C4-2B (cell line): ENCODE data around the gene TRHDE.

Experiments used
- H3K27ac ChIP-seq: fragments of 450-650 bp; 2 replicates; pipeline ENCODE4 v1.5.1; 2017
- CTCF ChIP-seq: fragments of 450-650 bp; conservative IDR thresholded peaks from 2 replicates; pipeline ENCODE4 v1.5.1; 2017; ENCODE audit warnings: mild to moderate bottlenecking
- ZFX ChIP-seq: fragments of 450-650 bp; IDR thresholded peaks from 2 replicates; pipeline ENCODE4 v1.6.1; 2017

Gene TRHDE

GRCh38 chr12:72543777-72544467 is 271.8 kb downstream of the TRHDE start:
- no peak overlapping the region for H3K27ac ChIP-seq
- TF ChIP-seq CTCF: no peak

GRCh38 chr12:72546106-72546505 is 273.9 kb downstream of the TRHDE start:
- no peak for TF ChIP-seq CTCF
- no peak for TF ChIP-seq ZFX

GRCh38 chr12:72547573-72547972 is 275.4 kb downstream of the TRHDE start:
- no peak overlapping the region for H3K27ac ChIP-seq
- TF ChIP-seq CTCF (no peak), ZFX (no peak)

More at GRCh38 chr12:72546106-72546505, 273.9 kb downstream of the TRHDE start:
- H3K27ac ChIP-seq: no peak overlapping the region

GRCh38 chr12:72549184-72549583 is 277.0 kb downstream of the TRHDE start:
- no peak for TF ChIP-seq ZFX
- TF ChIP-seq CTCF: no peak
- H3K27ac ChIP-seq: no peak overlapping the region

GRCh38 chr12:72560003-72560769 is 288.0 kb downstream of the TRHDE start:
- no peak for TF ChIP-seq ZFX
- no peak; the same call in 1 of the 2 replicates for TF ChIP-seq CTCF

GRCh38 chr12:72570601-72571000 is 298.4 kb downstream of the TRHDE start:
- H3K27ac ChIP-seq: no peak overlapping the region
- no peak for TF ChIP-seq ZFX
- peak; percentile 49 for TF ChIP-seq CTCF

More at GRCh38 chr12:72560003-72560769, 288.0 kb downstream of the TRHDE start:
- no peak overlapping the region for H3K27ac ChIP-seq

GRCh38 chr12:72574138-72574537 is 302.0 kb downstream of the TRHDE start:
- no peak for TF ChIP-seq CTCF
- no peak for TF ChIP-seq ZFX
- H3K27ac ChIP-seq: no peak overlapping the region
